KOPT-K1 (cell line): Measurements from ENCODE around the gene SDK1.

ENCODE experiments used
- H3K27ac ChIP-seq: fragments of 200-600 bp; sonication (generic); 2 replicates; pipeline ENCODE4 v1.5.1; 2016; ENCODE audit warnings: antibody characterized with exemption, mild to moderate bottlenecking, low read depth, low read length; ENCODE audit not compliant: poor library complexity, severe bottlenecking
- H3K36me3 ChIP-seq: fragments of 200-600 bp; sonication (generic); 2 replicates; pipeline ENCODE4 v1.5.1; 2017; ENCODE audit warnings: antibody characterized with exemption, mild to moderate bottlenecking, low read length, moderate library complexity; ENCODE audit not compliant: insufficient read depth
- H3K9me3 ChIP-seq: fragments of 200-600 bp; sonication (generic); 2 replicates; pipeline ENCODE4 v1.5.1; 2017; ENCODE audit warnings: antibody characterized with exemption, low read length, mild to moderate bottlenecking; ENCODE audit not compliant: insufficient read depth, poor library complexity, severe bottlenecking

SDK1 gene

GRCh38 chr7:3336042-3336665, 35.1 kb downstream of the SDK1 start:
- no peak overlapping the region for H3K27ac ChIP-seq
- no peaks in the 10 kb centered on the region for H3K36me3 ChIP-seq
- no peaks in the 10 kb centered on the region for H3K9me3 ChIP-seq

- no peak overlapping the region for H3K27ac ChIP-seq
- H3K9me3 ChIP-seq: no peaks in the 10 kb centered on the region
- H3K36me3 ChIP-seq: no peaks in the 10 kb centered on the region
These were observed 37.1 kb downstream of the SDK1 start for GRCh38 chr7:3338161-3338560.

- Histone ChIP-seq H3K36me3 (no peaks in the 10 kb centered on the region), H3K9me3 (no peaks in the 10 kb centered on the region), H3K27ac (no peak overlapping the region)
These were observed 44.8 kb downstream of the SDK1 start for GRCh38 chr7:3345699-3346481.

GRCh38 chr7:3349126-3349525, 48.1 kb downstream of the SDK1 start:
- no peaks in the 10 kb centered on the region for H3K9me3 ChIP-seq
- H3K27ac ChIP-seq: no peak overlapping the region
- H3K36me3 ChIP-seq: no peaks in the 10 kb centered on the region

- Histone ChIP-seq H3K36me3 (no peaks in the 10 kb centered on the region), H3K27ac (no peak overlapping the region)
These were observed 55.1 kb downstream of the SDK1 start for GRCh38 chr7:3356173-3356572.

GRCh38 chr7:3358991-3359390, 57.9 kb downstream of the SDK1 start:
- Histone ChIP-seq H3K9me3 (no peaks in the 10 kb centered on the region), H3K36me3 (no peaks in the 10 kb centered on the region), H3K27ac (no peak overlapping the region)

More at GRCh38 chr7:3356173-3356572, 55.1 kb downstream of the SDK1 start:
- H3K9me3 ChIP-seq: no peaks in the 10 kb centered on the region

GRCh38 chr7:3367261-3367660, 66.2 kb downstream of the SDK1 start:
- Histone ChIP-seq H3K36me3 (no peaks in the 10 kb centered on the region), H3K9me3 (no peaks in the 10 kb centered on the region), H3K27ac (no peak overlapping the region)

GRCh38 chr7:3370068-3370830, 69.2 kb downstream of the SDK1 start:
- no peak overlapping the region for H3K27ac ChIP-seq
- H3K9me3 ChIP-seq: no peaks in the 10 kb centered on the region
- H3K36me3 ChIP-seq: no peaks in the 10 kb centered on the region

GRCh38 chr7:3370921-3371320, 69.9 kb downstream of the SDK1 start:
- H3K9me3 ChIP-seq: no peaks in the 10 kb centered on the region
- H3K36me3 ChIP-seq: no peaks in the 10 kb centered on the region
- H3K27ac ChIP-seq: no peak overlapping the region

GRCh38 chr7:3371601-3372000, 70.5 kb downstream of the SDK1 start:
- H3K27ac ChIP-seq: no peak overlapping the region
- no peaks in the 10 kb centered on the region for H3K9me3 ChIP-seq
- H3K36me3 ChIP-seq: no peaks in the 10 kb centered on the region

- H3K9me3 ChIP-seq: no peaks in the 10 kb centered on the region
- no peak overlapping the region for H3K27ac ChIP-seq
- H3K36me3 ChIP-seq: no peaks in the 10 kb centered on the region
These were observed 73.2 kb downstream of the SDK1 start for GRCh38 chr7:3374239-3374638.

- Histone ChIP-seq H3K27ac (no peak overlapping the region), H3K9me3 (no peaks in the 10 kb centered on the region), H3K36me3 (no peaks in the 10 kb centered on the region)
These were observed 77.5 kb downstream of the SDK1 start for GRCh38 chr7:3378390-3379150.

GRCh38 chr7:3380034-3380433, 79.0 kb downstream of the SDK1 start:
- H3K36me3 ChIP-seq: no peaks in the 10 kb centered on the region
- no peaks in the 10 kb centered on the region for H3K9me3 ChIP-seq
- H3K27ac ChIP-seq: no peak overlapping the region

GRCh38 chr7:3380886-3381685, 80.0 kb downstream of the SDK1 start:
- no peaks in the 10 kb centered on the region for H3K36me3 ChIP-seq
- H3K9me3 ChIP-seq: no peaks in the 10 kb centered on the region
- H3K27ac ChIP-seq: no peak overlapping the region
